Activated T-helper 1 cell treated with anti-CD3 and anti-CD28 coated beads, Interleukin-2, amount 50 U/mL, for 16 hours (primary cell): ENCODE data around the gene SYCE1.

Experiments used
- DNase-seq, 2 donors: peaks; one replicate each; pipeline ENCODE4 v3.0.0-alpha.2; 2020; ENCODE audit warnings: low read depth in 1 of 2, low spot score in 1 of 2

Gene SYCE1

DNA sequence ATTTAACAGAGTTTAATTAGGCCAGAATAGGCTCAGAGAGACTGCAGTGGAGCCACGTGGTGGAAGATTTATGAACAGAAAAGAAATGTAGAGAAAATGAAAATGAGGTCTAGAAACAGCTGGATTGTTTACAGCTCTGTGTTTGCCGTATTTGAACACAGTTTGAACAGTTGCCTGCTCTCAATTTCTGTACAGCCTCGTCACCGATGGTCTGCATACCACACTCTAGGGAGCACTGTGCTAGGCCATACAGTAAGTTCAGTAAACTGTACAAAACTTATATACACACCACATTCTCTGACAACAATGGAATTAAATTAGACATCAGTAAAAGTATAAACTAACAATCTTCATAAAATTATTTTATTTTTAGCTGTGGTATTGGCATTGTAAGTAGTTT lies 49.3 kb downstream of the SYCE1 start:
- no peak for DNase-seq

DNA sequence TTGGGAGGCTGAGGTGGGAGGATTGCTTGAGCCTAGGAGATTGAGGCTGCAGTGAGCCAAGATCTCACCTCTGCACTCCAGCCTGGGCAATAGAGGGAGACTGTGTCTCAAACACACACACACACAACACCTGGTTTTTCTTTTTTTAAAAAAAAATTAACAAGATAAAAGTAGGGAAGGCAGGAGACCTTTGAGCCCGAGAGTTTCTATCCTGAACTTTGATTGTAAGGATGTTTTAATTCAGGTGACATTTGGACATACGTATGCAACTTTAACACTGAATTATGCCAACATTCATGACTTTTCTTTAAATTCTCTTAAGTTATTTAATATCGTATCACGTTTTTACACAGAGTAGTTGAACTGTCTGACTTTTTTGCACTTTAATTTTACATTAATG lies 49.9 kb downstream of the SYCE1 start:
- no peak for DNase-seq

DNA sequence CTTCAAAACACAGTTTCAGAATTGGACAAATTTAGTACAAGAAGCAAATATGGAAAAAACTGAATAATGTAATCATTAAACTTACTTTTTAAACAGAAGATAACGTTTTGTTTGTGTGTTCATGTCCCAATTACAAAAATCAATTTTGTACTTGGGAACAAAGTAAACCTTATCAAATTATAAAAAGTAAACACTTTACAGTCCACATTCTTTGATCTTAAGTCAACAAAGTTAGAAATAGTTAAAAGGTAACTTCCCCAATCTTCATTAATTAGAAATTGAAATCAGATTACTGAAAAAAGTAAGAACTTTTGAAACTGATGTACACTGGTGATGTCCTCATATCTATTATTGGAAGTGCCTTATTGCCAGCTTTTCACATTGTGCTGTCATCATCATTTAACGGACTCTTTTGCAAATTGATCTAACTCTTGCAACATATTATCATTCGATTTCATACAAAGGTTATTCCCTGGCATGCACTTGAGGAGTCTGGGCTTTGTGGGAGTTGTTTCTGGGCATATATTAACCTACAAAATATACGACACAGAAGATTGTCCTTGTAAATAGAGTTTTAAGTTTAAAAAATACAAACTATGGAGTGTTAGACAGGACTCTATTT lies 53.4 kb downstream of the SYCE1 start:
- no peak for DNase-seq

DNA sequence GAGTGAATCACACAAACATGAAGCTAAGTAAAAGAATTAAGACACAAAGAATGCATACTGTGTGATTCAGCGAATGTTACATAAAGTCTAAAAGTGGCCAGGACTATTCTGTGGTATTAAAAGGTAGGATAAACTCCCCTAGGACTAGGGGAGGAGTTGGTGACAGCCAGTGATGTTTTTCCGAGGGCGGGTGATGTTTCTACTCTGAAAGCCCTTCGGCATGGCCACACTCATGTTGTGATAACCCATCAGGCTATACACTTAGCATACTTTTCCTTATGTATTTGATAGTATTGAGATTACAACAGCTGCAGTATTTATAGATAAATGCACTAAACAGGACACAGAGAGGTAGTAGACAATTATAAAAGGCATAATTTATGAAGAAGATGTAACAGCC lies 54.0 kb downstream of the SYCE1 start:
- no peak for DNase-seq

DNA sequence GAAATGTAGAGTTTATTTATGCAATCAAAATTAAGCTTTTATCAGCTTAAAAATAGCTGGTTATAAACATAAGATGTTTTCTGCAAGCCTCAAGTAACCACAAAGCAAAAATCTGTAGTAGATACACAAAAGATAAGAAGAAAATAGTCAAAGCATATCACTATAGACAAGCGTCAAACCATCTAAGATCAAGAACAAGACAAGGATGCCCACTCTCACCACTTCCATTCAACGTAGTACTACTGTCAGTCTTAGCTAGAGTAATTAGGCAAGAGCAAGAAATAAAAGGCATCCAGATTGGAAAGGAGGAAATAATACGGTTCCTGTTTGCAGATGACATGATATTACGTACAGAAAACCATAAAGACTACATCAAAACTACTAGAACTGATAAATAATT lies 55.7 kb downstream of the SYCE1 start:
- no peak for DNase-seq
